ENCODE measurements around the gene AGRN. TPM values are rescaled to one million over a fixed set of nuclear protein-coding genes. Genes with fewer than 3 reads are reported as not detected.

The AGRN gene
- total RNA-seq, 2 donors from 2014 or later: 87.7 to 92.4 TPM

DNA sequence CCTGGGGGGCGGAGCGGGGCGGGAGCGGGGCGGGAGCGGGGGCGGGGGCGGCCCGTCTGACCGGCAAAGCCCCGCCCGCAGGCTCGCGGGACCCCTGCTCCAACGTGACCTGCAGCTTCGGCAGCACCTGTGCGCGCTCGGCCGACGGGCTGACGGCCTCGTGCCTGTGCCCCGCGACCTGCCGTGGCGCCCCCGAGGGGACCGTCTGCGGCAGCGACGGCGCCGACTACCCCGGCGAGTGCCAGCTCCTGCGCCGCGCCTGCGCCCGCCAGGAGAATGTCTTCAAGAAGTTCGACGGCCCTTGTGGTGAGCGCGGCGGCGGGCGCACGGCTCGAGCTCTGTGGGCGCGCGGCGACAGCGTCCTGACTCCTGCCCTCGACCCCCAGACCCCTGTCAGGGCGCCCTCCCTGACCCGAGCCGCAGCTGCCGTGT, 21.2 kb downstream of the AGRN start:
- H3K4me1 ChIP-seq (replicated peaks): peaks cover 7% of the 10 kb centered on the region
- no peaks in the 10 kb centered on the region for H3K9me3 ChIP-seq
- H3K27me3 ChIP-seq (replicated peaks; ENCODE audit: insufficient read depth): no peaks in the 10 kb centered on the region
- H3K36me3 ChIP-seq: no peaks in the 10 kb centered on the region
- 92% methylated on average over 24 of the region's 60 CpGs for WGBS
- H3K4me3 ChIP-seq: peak overlapping the region in 1 of 2 donors; percentile 29
- intact Hi-C loops (cut with DNase I): no loop called here
- DNase-seq (ENCODE audit: low spot score): no peak
- TF ChIP-seq POLR2A (IDR thresholded peaks at IDR 0.05) (no peak), POLR2AphosphoS5 (IDR thresholded peaks at IDR 0.05) (no peak)
- TF ChIP-seq, protein P1, sequence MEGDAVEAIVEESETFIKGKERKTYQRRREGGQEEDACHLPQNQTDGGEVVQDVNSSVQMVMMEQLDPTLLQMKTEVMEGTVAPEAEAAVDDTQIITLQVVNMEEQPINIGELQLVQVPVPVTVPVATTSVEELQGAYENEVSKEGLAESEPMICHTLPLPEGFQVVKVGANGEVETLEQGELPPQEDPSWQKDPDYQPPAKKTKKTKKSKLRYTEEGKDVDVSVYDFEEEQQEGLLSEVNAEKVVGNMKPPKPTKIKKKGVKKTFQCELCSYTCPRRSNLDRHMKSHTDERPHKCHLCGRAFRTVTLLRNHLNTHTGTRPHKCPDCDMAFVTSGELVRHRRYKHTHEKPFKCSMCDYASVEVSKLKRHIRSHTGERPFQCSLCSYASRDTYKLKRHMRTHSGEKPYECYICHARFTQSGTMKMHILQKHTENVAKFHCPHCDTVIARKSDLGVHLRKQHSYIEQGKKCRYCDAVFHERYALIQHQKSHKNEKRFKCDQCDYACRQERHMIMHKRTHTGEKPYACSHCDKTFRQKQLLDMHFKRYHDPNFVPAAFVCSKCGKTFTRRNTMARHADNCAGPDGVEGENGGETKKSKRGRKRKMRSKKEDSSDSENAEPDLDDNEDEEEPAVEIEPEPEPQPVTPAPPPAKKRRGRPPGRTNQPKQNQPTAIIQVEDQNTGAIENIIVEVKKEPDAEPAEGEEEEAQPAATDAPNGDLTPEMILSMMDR (IDR thresholded peaks at IDR 0.05): no peak
- no peak overlapping the region for H3K27ac ChIP-seq

DNA sequence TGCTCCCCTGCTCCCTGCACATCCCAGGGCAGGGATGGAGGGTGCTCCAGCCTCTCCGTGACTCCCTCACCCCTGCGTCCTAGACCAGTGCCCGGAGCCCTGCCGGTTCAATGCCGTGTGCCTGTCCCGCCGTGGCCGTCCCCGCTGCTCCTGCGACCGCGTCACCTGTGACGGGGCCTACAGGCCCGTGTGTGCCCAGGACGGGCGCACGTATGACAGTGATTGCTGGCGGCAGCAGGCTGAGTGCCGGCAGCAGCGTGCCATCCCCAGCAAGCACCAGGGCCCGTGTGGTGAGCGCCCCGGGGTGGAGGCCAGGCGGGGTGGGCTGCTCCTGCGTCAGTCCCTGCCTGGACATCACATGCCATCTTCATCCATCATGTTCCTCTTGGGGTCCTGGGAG, 22.0 kb downstream of the AGRN start:
- TF ChIP-seq, protein P1 (IDR thresholded peaks at IDR 0.05): no peak

DNA sequence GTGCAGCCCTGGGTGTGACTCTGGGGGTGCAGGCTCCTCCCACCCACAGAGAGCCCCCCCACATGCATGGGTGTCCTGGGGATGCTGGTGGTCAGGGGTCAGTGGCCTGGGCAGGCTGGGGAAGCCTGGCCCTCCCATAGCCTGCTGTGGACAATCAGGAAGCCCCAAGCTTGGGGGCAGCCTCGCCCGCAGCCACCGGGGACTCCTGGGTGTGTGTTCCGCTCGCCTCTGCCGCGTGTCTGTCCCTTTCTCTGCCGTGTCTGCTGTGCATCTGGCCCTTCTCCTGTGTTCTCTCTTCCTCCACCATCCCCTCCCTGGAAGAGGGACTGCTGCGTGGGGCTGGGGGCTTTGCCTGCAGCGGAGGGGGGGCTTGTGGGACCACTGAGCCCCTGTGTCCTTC, 22.9 kb downstream of the AGRN start:
- Histone ChIP-seq H3K4me3 (no peak overlapping the region), H3K27me3 (replicated peaks; ENCODE audit: insufficient read depth) (no peaks in the 10 kb centered on the region), H3K4me1 (replicated peaks) (peaks cover 7% of the 10 kb centered on the region), H3K9me3 (no peaks in the 10 kb centered on the region), H3K27ac (no peak overlapping the region), H3K36me3 (no peaks in the 10 kb centered on the region)
- TF ChIP-seq POLR2AphosphoS5 (IDR thresholded peaks at IDR 0.05): no peak
- TF ChIP-seq, protein P1 (IDR thresholded peaks at IDR 0.05): no peak
- no peak for TF ChIP-seq POLR2A (IDR thresholded peaks at IDR 0.05)
- 87% methylated on average over 10 of the region's 10 CpGs for WGBS
- DNase-seq (ENCODE audit: low spot score): no peak
- intact Hi-C loops (cut with DNase I): no loop called here

More for the DNA sequence above, 22.0 kb downstream of the AGRN start:
- no peak for DNase-seq (ENCODE audit: low spot score)
- WGBS: 95% methylated on average over 25 of the region's 25 CpGs
- intact Hi-C loops (cut with DNase I): no loop called here
- H3K27ac ChIP-seq: no peak overlapping the region
- no peak overlapping the region for H3K4me3 ChIP-seq
- peaks cover 7% of the 10 kb centered on the region for H3K4me1 ChIP-seq (replicated peaks)
- no peaks in the 10 kb centered on the region for H3K27me3 ChIP-seq (replicated peaks; ENCODE audit: insufficient read depth)
- H3K36me3 ChIP-seq: no peaks in the 10 kb centered on the region
- no peaks in the 10 kb centered on the region for H3K9me3 ChIP-seq

DNA sequence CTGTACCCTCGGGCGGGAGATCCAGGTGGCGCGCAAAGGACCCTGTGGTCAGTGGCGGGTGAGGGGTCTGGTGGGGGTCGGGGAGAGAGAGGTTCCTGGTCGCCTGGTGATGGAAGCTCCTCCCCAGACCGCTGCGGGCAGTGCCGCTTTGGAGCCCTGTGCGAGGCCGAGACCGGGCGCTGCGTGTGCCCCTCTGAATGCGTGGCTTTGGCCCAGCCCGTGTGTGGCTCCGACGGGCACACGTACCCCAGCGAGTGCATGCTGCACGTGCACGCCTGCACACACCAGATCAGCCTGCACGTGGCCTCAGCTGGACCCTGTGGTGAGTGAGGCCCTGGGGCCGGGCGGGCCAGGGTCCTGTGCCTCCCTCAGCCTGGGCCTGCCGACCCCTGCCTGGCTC, 23.5 kb downstream of the AGRN start:
- intact Hi-C loops (cut with DNase I): no loop called here
- no peak overlapping the region for H3K4me3 ChIP-seq
- 92% methylated on average over 14 of the region's 27 CpGs for WGBS

DNA sequence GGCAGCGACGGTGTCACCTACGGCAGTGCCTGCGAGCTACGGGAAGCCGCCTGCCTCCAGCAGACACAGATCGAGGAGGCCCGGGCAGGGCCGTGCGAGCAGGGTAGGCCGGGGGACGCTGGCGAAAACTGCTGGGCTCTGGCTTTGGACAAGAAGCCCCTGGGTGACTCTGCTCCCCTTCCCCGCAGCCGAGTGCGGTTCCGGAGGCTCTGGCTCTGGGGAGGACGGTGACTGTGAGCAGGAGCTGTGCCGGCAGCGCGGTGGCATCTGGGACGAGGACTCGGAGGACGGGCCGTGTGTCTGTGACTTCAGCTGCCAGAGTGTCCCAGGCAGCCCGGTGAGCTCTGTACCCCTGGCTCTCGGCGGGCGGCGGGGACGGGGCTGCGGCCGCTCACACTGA, 24.0 kb downstream of the AGRN start:
- no peak overlapping the region for H3K4me3 ChIP-seq
- H3K27me3 ChIP-seq (replicated peaks; ENCODE audit: insufficient read depth): no peaks in the 10 kb centered on the region
- 92% methylated on average over 18 of the region's 33 CpGs for WGBS
- no peaks in the 10 kb centered on the region for H3K36me3 ChIP-seq
- no peak for TF ChIP-seq POLR2A (IDR thresholded peaks at IDR 0.05)
- TF ChIP-seq, protein P1 (IDR thresholded peaks at IDR 0.05): no peak
- no peak for TF ChIP-seq POLR2AphosphoS5 (IDR thresholded peaks at IDR 0.05)
- DNase-seq (ENCODE audit: low spot score): no peak
- intact Hi-C loops (cut with DNase I): no loop called here
- no peak overlapping the region for H3K27ac ChIP-seq
- H3K4me1 ChIP-seq (replicated peaks): peaks cover 7% of the 10 kb centered on the region
- H3K9me3 ChIP-seq: no peaks in the 10 kb centered on the region

More for the DNA sequence above, 23.5 kb downstream of the AGRN start:
- Histone ChIP-seq H3K9me3 (no peaks in the 10 kb centered on the region), H3K36me3 (no peaks in the 10 kb centered on the region), H3K27me3 (replicated peaks; ENCODE audit: insufficient read depth) (no peaks in the 10 kb centered on the region), H3K4me1 (replicated peaks) (peaks cover 7% of the 10 kb centered on the region), H3K27ac (no peak overlapping the region)
- no peak for DNase-seq (ENCODE audit: low spot score)
- no peak for TF ChIP-seq POLR2A (IDR thresholded peaks at IDR 0.05)
- TF ChIP-seq POLR2AphosphoS5 (IDR thresholded peaks at IDR 0.05): no peak
- TF ChIP-seq, protein P1 (IDR thresholded peaks at IDR 0.05): no peak
